Neural progenitor cell (in vitro differentiated cells): ENCODE data around the gene FCER2. TPM values are rescaled to one million over a fixed set of nuclear protein-coding genes. Genes with fewer than 3 reads are reported as not detected.

Experiments
- DNase-seq: peaks from one replicate; pipeline ENCODE4 v3.0.0-alpha.2; 2016; ENCODE audit warnings: low spot score
- H2AFZ ChIP-seq: fragments of 200-600 bp; sonication (generic); replicated peaks from 2 replicates; pipeline ENCODE4 v1.6.1; 2016; ENCODE audit warnings: antibody characterized with exemption
- H3F3A ChIP-seq: fragments of 200-600 bp; sonication (generic); 2 replicates; pipeline ENCODE4 v1.6.1; 2016; ENCODE audit warnings: antibody characterized with exemption, low read depth
- H3K27ac ChIP-seq: fragments of 200-600 bp; sonication (generic); 2 replicates; pipeline ENCODE4 v1.5.1; 2016; ENCODE audit warnings: mild to moderate bottlenecking
- H3K27me3 ChIP-seq: fragments of 200-600 bp; sonication (generic); 2 replicates; pipeline ENCODE4 v1.6.1; 2016; ENCODE audit warnings: mild to moderate bottlenecking, moderate library complexity
- H3K36me3 ChIP-seq: fragments of 200-600 bp; sonication (generic); 2 replicates; pipeline ENCODE4 v1.5.1; 2016
- H3K4me1 ChIP-seq: fragments of 200-600 bp; sonication (generic); 2 replicates; pipeline ENCODE4 v1.6.1; 2016; ENCODE audit warnings: mixed run types
- H3K4me2 ChIP-seq: fragments of 200-600 bp; sonication (generic); 2 replicates; pipeline ENCODE4 v1.6.1; 2016
- H3K4me3 ChIP-seq: fragments of 200-600 bp; sonication (generic); 2 replicates; pipeline ENCODE4 v1.5.1; 2016
- H3K79me2 ChIP-seq: fragments of 200-600 bp; sonication (generic); 2 replicates; pipeline ENCODE4 v1.6.1; 2016; ENCODE audit warnings: low read depth
- H3K9ac ChIP-seq: fragments of 200-600 bp; sonication (generic); 2 replicates; pipeline ENCODE4 v1.6.1; 2016
- H3K9me3 ChIP-seq: fragments of 200-600 bp; sonication (generic); 2 replicates; pipeline ENCODE4 v1.5.1; 2016; ENCODE audit warnings: low read depth
- H4K20me1 ChIP-seq: fragments of 200-600 bp; sonication (generic); 2 replicates; pipeline ENCODE4 v1.6.1; 2016; ENCODE audit warnings: low read depth
- H3K27ac Mint-ChIP-seq: 3 replicates; pipeline ENCODE4 v1.8.0; 2021; ENCODE audit warnings: mixed read lengths
- H3K27me3 Mint-ChIP-seq: 2 replicates; pipeline ENCODE4 v1.8.0; 2022; ENCODE audit warnings: low read depth, mild to moderate bottlenecking, inconsistent platforms, moderate library complexity, mixed read lengths; ENCODE audit not compliant: insufficient read depth
- H3K36me3 Mint-ChIP-seq: 3 replicates; pipeline ENCODE4 v1.8.0; 2021; ENCODE audit warnings: mixed read lengths
- H3K4me1 Mint-ChIP-seq: 3 replicates; pipeline ENCODE4 v1.8.0; 2021; ENCODE audit warnings: mixed read lengths
- H3K4me3 Mint-ChIP-seq: 3 replicates; pipeline ENCODE4 v1.8.0; 2021; ENCODE audit warnings: mild to moderate bottlenecking, moderate library complexity, mixed read lengths
- H3K9me3 Mint-ChIP-seq: 3 replicates; pipeline ENCODE4 v1.8.0; 2020; ENCODE audit warnings: mixed read lengths
- CTCF ChIP-seq: fragments of 200-600 bp; sonication (generic); IDR thresholded peaks from 2 replicates; pipeline ENCODE4 v1.5.1; 2017; ENCODE audit warnings: antibody characterized with exemption, mild to moderate bottlenecking
- EZH2 ChIP-seq: fragments of 200-600 bp; sonication (generic); IDR thresholded peaks from 2 replicates; pipeline ENCODE4 v1.6.1; 2017; ENCODE audit warnings: antibody characterized with exemption, mild to moderate bottlenecking, moderate library complexity
- EZH2phosphoT487 ChIP-seq: fragments of 200-600 bp; sonication (generic); IDR thresholded peaks from 2 replicates; pipeline ENCODE4 v1.6.1; 2017; ENCODE audit warnings: antibody characterized with exemption
- total RNA-seq: library from RNA; depleted of rRNA; stranded (reverse); fragments of >200 nt; gene quantifications from 2 replicates; pipeline ENCODE4 v1.2.3, GENCODE V29; 2015; ENCODE audit warnings: low replicate concordance

Gene FCER2
- total RNA-seq, 1 donor from 2014 or later: not detected

DNA sequence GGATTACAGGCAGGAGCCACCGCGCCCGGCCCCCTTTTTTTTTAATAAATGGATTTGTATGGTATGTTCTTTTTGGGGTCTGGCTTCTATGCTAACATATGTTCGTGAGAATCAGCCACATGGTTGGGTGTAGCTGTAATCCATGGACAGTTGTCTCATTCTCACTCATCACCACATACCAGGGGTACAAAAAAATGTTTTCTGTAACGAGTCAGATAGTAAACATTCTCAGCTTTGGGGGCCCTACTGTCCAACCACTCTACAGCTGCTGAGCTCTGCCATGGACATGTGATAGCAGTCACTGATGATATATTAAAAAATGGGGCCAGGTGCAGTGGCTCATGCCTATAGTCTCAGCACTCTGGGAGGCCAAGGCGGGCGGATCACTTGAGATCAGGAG lies 38.2 kb downstream of the FCER2 start:
- Histone ChIP-seq H3K4me2 (no peak overlapping the region), H3K36me3 (no peaks in the 10 kb centered on the region), H3K9ac (no peak overlapping the region), H3K9me3 (no peaks in the 10 kb centered on the region), H3F3A (no peaks in the 10 kb centered on the region), H2AFZ (no peak overlapping the region), H3K27ac (no peak overlapping the region), H3K4me1 (no peaks in the 10 kb centered on the region), H3K27me3 (peaks cover 67% of the 10 kb centered on the region), H3K79me2 (no peaks in the 10 kb centered on the region), H4K20me1 (no peaks in the 10 kb centered on the region), H3K4me3 (no peak overlapping the region)
- no peak for DNase-seq
- H3K4me3 Mint-ChIP-seq: no peak overlapping the region
- no peaks in the 10 kb centered on the region for H3K9me3 Mint-ChIP-seq
- TF ChIP-seq CTCF: no peak
- TF ChIP-seq EZH2: no peak
- no peak for TF ChIP-seq EZH2phosphoT487
- no peaks in the 10 kb centered on the region for H3K36me3 Mint-ChIP-seq
- H3K4me1 Mint-ChIP-seq: no peaks in the 10 kb centered on the region
- peaks cover 11% of the 10 kb centered on the region for H3K27me3 Mint-ChIP-seq
- H3K27ac Mint-ChIP-seq: no peak overlapping the region

DNA sequence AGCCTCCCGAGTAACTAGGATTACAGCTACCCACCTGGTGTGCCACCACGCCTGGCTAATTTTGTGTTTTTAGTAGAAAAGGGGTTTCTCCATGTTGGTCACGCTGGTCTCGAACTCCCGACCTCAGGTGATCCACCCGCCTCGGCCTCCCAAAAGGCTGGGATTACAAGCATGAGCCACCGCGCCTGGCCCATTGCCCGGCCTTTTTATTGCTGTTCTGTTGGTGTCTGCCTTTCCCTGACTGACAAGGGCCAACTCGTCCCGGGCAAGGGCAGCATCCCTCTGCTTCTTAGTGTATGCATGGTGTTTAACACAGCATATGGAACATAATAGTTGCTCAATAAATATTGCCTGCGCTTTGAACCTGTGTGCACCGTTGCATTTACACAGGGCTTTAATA lies 39.3 kb downstream of the FCER2 start:
- H3K9me3 ChIP-seq: no peaks in the 10 kb centered on the region
- H3K27ac ChIP-seq: no peak overlapping the region
- no peaks in the 10 kb centered on the region for H3K79me2 ChIP-seq
- H4K20me1 ChIP-seq: no peaks in the 10 kb centered on the region
- no peaks in the 10 kb centered on the region for H3K4me1 ChIP-seq
- no peaks in the 10 kb centered on the region for H3K36me3 ChIP-seq
- no peak overlapping the region for H2AFZ ChIP-seq
- DNase-seq: no peak
- no peak overlapping the region for H3K9ac ChIP-seq
- peaks cover 5% of the 10 kb centered on the region for H3K4me1 Mint-ChIP-seq
- H3K27ac Mint-ChIP-seq: no peak overlapping the region
- H3K4me3 Mint-ChIP-seq: no peak overlapping the region
- no peaks in the 10 kb centered on the region for H3F3A ChIP-seq
- peaks cover 11% of the 10 kb centered on the region for H3K27me3 Mint-ChIP-seq
- no peaks in the 10 kb centered on the region for H3K9me3 Mint-ChIP-seq
- H3K27me3 ChIP-seq: peaks cover 57% of the 10 kb centered on the region
- H3K4me2 ChIP-seq: no peak overlapping the region
- no peaks in the 10 kb centered on the region for H3K36me3 Mint-ChIP-seq
- no peak for TF ChIP-seq CTCF
- TF ChIP-seq EZH2phosphoT487: no peak
- TF ChIP-seq EZH2: no peak
- no peak overlapping the region for H3K4me3 ChIP-seq

DNA sequence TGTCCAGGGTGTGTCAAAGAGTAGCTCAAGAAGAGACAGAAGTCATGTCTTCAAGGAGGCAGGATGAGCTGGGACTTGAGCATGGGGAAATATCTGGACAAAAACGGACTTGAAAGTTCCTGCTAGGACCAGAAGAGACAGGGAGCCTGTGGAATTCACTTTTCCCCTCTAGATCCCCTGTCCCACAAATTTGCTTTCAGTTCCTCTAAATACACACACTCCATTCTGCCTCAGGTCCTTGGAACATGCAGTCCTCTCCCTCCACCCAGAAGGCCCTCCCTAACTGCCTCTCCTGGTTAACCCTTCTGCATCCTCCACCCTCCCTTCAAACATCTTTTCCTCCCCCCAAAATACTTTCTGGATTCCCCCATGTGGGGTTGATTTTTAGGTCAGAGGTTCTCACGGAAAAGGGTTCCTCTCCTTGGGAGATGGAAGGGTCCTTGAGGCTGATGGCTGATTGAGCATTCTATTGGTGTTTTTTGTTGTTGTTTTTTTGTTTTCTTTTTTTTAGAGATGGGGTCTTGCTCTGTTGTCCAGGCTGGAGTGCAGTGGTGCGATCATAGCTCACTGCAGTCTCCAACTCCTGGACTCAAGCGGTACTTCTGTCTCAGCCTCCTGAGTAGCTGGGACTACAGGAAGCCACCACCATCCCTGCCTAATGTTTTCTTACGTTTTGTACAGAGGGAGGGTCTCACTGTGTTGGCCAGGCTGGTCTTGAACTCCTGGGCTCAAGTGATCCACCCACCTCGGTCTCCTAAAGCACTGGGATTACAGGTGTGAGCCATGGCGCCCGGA lies 40.0 kb downstream of the FCER2 start:
- TF ChIP-seq EZH2phosphoT487 (no peak), CTCF (no peak), EZH2 (no peak)
- Histone ChIP-seq H2AFZ (no peak overlapping the region), H4K20me1 (no peaks in the 10 kb centered on the region), H3K4me3 (no peak overlapping the region), H3K9ac (no peak overlapping the region), H3F3A (no peaks in the 10 kb centered on the region), H3K9me3 (no peaks in the 10 kb centered on the region), H3K4me1 (no peaks in the 10 kb centered on the region), H3K79me2 (no peaks in the 10 kb centered on the region), H3K4me2 (no peak overlapping the region), H3K27me3 (peaks cover 51% of the 10 kb centered on the region), H3K27ac (no peak overlapping the region), H3K36me3 (no peaks in the 10 kb centered on the region)
- peaks cover 10% of the 10 kb centered on the region for H3K4me1 Mint-ChIP-seq
- no peak for DNase-seq
- H3K4me3 Mint-ChIP-seq: no peak overlapping the region
- H3K27me3 Mint-ChIP-seq: peaks cover 9% of the 10 kb centered on the region
- no peaks in the 10 kb centered on the region for H3K9me3 Mint-ChIP-seq
- H3K27ac Mint-ChIP-seq: no peak overlapping the region
- no peaks in the 10 kb centered on the region for H3K36me3 Mint-ChIP-seq
